D721Med (cell line): ENCODE data around the gene PACSIN1.

Experiments
- DNase-seq: peaks from one replicate; pipeline ENCODE4 v3.0.0; 2011; ENCODE audit warnings: low spot score; ENCODE audit not compliant: insufficient read length
- FAIRE-seq: peaks from 2 replicates; lab custom pipeline; 2011; peaks lifted over from hg19 to GRCh38; lab: Jason Lieb, UNC
- TF ChIP-seq, protein P1 (sequence below): IDR thresholded peaks from 2 replicates; pipeline ENCODE4 v1.5.1; 2012; ENCODE audit warnings: mild to moderate bottlenecking, control low read depth; ENCODE audit not compliant: insufficient read depth; ENCODE audit errors: missing control alignments

PACSIN1 gene

DNA sequence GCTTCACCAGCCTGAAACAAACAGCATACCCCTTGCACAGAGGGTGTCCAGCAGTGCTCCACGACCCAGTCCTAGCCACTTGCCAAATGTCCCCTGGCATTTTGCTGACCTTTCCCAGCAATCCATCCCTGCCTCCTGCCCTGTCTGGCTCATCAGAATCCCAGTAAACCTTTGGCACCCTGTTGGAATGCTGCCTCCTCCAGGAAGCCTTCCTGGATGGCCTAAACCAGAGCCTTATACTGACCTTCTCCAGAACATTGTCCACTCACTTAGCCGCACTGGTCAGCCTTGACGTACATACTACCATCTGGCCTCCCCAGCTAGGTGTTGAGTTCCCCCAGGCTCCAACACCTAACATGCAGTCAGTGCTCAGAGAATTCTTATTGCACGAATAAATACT lies 2.0 kb upstream of the PACSIN1 start:
- DNase-seq, result no peak
- no peak for FAIRE-seq
- TF ChIP-seq, protein P1, sequence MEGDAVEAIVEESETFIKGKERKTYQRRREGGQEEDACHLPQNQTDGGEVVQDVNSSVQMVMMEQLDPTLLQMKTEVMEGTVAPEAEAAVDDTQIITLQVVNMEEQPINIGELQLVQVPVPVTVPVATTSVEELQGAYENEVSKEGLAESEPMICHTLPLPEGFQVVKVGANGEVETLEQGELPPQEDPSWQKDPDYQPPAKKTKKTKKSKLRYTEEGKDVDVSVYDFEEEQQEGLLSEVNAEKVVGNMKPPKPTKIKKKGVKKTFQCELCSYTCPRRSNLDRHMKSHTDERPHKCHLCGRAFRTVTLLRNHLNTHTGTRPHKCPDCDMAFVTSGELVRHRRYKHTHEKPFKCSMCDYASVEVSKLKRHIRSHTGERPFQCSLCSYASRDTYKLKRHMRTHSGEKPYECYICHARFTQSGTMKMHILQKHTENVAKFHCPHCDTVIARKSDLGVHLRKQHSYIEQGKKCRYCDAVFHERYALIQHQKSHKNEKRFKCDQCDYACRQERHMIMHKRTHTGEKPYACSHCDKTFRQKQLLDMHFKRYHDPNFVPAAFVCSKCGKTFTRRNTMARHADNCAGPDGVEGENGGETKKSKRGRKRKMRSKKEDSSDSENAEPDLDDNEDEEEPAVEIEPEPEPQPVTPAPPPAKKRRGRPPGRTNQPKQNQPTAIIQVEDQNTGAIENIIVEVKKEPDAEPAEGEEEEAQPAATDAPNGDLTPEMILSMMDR, result no peak

DNA sequence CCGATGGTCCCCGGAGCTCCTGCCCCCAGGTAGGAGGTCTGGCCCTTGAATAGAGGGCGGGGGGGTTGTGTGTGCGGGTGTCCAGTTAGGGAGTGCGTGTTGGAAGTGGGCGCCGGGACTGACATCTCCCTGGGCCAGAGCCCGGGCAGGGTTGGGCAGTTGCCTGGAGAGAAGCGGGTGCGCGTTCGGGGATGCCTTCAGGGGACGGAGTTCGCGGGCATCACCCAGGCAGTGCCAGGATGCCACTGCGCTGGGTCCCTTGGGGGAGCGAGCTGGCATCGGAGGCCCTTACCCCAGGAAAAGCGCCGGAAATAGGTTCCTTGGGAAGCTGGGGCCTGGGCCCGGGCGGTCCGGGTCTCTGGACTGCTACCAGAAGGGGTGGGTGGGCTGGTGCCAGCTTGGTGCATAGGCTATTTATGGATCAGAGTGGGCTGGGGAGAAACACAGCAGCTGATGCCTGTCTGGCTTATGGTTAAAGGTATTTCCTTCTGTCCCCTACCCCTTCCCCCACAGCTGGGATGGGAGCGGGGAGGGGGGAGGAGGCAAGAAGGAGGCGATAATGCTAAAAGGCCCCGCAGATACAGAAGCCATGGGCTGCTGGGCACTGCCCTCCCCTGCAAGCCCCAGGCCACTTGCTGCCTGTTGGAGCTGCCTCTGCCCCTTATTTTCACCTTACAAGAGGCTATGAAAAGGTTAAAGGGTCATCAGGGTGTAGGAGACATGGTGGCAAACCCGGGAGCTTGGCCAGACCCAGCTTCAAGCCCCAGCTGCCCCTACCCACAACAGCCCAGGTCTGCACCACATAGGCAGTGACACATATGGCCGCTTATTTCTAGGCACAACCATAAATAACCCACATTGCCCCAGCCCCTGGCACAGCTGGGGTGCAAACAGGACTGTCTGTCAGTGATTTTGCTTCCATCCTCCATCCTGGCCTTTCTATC lies 638 bp downstream of the PACSIN1 start:
- FAIRE-seq (no peak), DNase-seq (no peak)
- TF ChIP-seq, protein P1, result no peak

DNA sequence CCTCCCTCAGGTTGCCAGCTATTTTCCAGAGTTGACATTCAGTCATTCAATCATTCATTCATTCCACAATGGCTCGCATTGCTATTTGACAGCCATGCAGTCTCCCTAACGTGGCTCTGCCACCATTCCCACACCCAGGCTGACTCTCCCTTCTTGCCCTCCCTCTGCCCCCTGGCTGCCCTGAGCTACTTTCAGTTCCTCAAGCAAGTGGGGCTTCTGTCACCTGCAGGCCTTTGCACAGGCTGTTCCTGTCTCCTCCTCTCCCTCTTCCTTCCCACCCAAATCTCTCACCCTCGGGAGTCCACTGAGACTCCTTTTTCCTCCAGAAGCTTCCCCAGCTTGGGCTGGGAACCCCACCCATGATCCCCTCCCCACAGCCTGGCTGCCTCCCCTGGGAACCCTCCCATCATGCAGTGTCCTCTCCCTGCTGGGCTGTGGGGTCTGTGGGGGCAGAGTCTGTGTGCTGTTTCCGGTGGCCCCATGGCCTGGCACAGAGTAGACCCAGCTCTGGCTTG lies 2.6 kb downstream of the PACSIN1 start:
- FAIRE-seq (no peak), DNase-seq (no peak)
- TF ChIP-seq, protein P1, result no peak

DNA sequence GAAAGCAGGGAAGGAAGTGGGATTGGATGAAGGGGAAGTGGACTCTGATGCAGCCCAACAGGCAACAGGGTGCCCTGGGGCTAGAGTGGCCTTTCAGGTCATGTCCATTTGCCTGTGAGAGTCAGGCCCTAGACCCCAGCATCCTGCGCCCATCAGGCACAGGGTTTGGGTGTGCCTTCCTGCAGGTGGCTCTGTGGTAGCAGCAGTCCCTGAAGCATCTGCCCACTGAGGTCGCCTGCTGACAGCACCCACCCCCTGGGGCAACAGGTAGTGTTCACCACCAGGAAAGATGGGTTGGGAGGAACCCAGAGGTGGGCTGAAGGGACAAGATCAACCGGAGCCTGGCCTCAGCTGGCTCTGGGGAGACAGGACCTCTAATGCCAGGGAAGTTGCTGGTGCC lies 3.6 kb downstream of the PACSIN1 start:
- TF ChIP-seq, protein P1, result no peak
- no peak for FAIRE-seq
- no peak for DNase-seq

DNA sequence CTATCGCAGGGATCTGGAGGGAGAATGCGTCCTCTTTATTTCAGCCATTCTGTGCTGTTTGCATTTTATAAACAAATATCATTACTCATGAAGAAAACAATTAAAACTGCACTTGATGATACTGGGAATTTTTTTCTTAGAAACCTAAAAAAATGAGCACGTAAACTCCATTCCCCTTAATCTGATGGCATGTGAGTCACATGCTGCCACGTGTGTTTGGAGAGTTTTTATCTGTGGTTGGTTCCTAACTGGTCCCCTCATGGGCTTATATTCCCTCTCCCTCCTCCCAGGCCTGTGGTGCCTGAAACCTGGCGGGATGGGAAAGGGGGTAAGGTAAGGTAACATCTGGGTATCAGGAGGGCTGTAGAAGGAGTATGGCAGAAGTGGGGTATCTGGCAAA lies 6.5 kb downstream of the PACSIN1 start:
- TF ChIP-seq, protein P1, result no peak
- DNase-seq (no peak), FAIRE-seq (no peak)

DNA sequence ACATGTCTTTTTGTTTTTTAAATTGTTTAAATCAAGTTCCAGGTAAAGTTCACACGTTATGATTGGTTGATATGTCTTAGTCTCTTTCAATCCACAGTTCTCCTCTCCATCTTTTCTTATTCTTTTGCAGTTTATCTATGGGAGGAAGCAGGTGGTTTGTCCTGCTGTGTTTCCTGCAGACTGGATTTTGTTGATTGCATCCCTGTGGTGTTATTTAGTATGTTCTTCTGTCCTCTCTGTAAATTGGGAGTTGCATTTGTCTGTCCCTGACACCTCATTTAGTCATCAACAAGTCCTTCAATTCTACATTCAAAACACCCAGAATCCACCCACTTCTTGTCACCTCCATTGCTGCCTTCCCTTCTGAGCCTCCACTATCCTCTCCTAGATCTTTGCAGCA lies 8.1 kb downstream of the PACSIN1 start:
- no peak for DNase-seq
- TF ChIP-seq, protein P1, result no peak
- no peak for FAIRE-seq

DNA sequence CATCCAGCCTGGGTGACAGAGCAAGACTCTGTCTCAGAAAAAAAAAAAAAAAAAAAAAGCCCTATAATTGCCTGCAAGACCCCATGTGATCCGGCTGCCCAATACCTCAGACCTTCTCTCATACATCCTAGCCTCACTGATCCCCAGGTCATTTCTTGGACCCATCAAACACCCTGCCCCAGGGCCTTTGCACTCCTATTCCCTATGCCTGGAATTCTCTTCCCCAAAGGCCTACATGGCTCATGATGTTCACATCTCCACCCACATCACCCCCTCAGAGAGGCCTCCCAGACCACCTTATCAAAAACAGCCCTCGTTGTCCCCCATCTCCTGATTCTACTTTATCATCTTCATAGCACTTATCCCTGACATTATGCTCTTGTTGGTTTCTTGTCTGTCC lies 8.9 kb downstream of the PACSIN1 start:
- TF ChIP-seq, protein P1, result no peak
- DNase-seq, result no peak
- no peak for FAIRE-seq
